Endothelial cell (in vitro differentiated cells): Measurements from ENCODE around the gene LUZP2. TPM values are rescaled to one million over a fixed set of nuclear protein-coding genes. Genes with fewer than 3 reads are reported as not detected.

Source experiments
- DNase-seq: peaks from one replicate; pipeline ENCODE4 v3.0.0; 2021; ENCODE audit warnings: low spot score
- H3K27ac Mint-ChIP-seq: one replicate; pipeline ENCODE4 v1.8.0; 2021; ENCODE audit warnings: mixed read lengths, inconsistent platforms; ENCODE audit not compliant: unreplicated experiment
- H3K27me3 Mint-ChIP-seq: one replicate; pipeline ENCODE4 v1.8.0; 2021; ENCODE audit warnings: mild to moderate bottlenecking, moderate library complexity, mixed read lengths, inconsistent platforms; ENCODE audit not compliant: unreplicated experiment
- H3K36me3 Mint-ChIP-seq: one replicate; pipeline ENCODE4 v1.8.0; 2021; ENCODE audit warnings: mild to moderate bottlenecking, low read depth, mixed read lengths, inconsistent platforms; ENCODE audit not compliant: unreplicated experiment
- H3K4me1 Mint-ChIP-seq: one replicate; pipeline ENCODE4 v1.8.0; 2021; ENCODE audit warnings: mild to moderate bottlenecking, mixed read lengths, inconsistent platforms; ENCODE audit not compliant: unreplicated experiment
- H3K4me3 Mint-ChIP-seq: one replicate; pipeline ENCODE4 v1.8.0; 2021; ENCODE audit warnings: mild to moderate bottlenecking, mixed read lengths, inconsistent platforms; ENCODE audit not compliant: unreplicated experiment
- H3K9me3 Mint-ChIP-seq: one replicate; pipeline ENCODE4 v1.8.0; 2021; ENCODE audit warnings: mixed read lengths, inconsistent platforms; ENCODE audit not compliant: unreplicated experiment
- CTCF ChIP-seq: fragments of 200-600 bp; sonication (generic); IDR thresholded peaks from one replicate; pipeline ENCODE4 v1.5.0; 2021; ENCODE audit warnings: antibody characterized with exemption; ENCODE audit not compliant: unreplicated experiment
- total RNA-seq: library from RNA; stranded (reverse); fragmentation: NEBNext Ultra II Directional; extraction: Animal tissue kit (Norgen Biotek cat#: 25700); gene quantifications from one replicate; pipeline ENCODE4 v1.2.1, GENCODE V29; 2021; ENCODE audit not compliant: unreplicated experiment

Gene LUZP2
- total RNA-seq, 1 donor from 2014 or later: 0.10 TPM

- no peak for TF ChIP-seq CTCF
- Mint-ChIP-seq H3K9me3 (no peaks in the 10 kb centered on the region), H3K4me3 (no peak overlapping the region), H3K27me3 (no peaks in the 10 kb centered on the region), H3K27ac (no peak overlapping the region), H3K4me1 (peaks cover 3% of the 10 kb centered on the region), H3K36me3 (no peaks in the 10 kb centered on the region)
- no peak for DNase-seq
Observed at GRCh38 chr11:24687531-24688147, 190.8 kb downstream of the LUZP2 start.

GRCh38 chr11:24688981-24689380 is 192.1 kb downstream of the LUZP2 start:
- no peaks in the 10 kb centered on the region for H3K9me3 Mint-ChIP-seq
- no peak for DNase-seq
- H3K4me3 Mint-ChIP-seq: no peak overlapping the region
- H3K4me1 Mint-ChIP-seq: peaks cover 3% of the 10 kb centered on the region
- TF ChIP-seq CTCF: no peak
- H3K27ac Mint-ChIP-seq: no peak overlapping the region
- H3K36me3 Mint-ChIP-seq: no peaks in the 10 kb centered on the region
- H3K27me3 Mint-ChIP-seq: no peaks in the 10 kb centered on the region

- no peak for TF ChIP-seq CTCF
- H3K27me3 Mint-ChIP-seq: no peaks in the 10 kb centered on the region
- H3K36me3 Mint-ChIP-seq: no peaks in the 10 kb centered on the region
- no peak overlapping the region for H3K27ac Mint-ChIP-seq
- no peaks in the 10 kb centered on the region for H3K9me3 Mint-ChIP-seq
- no peak overlapping the region for H3K4me3 Mint-ChIP-seq
- no peak for DNase-seq
- no peaks in the 10 kb centered on the region for H3K4me1 Mint-ChIP-seq
Observed at GRCh38 chr11:24697522-24698111, 200.8 kb downstream of the LUZP2 start.

GRCh38 chr11:24704716-24705115 is 207.9 kb downstream of the LUZP2 start:
- DNase-seq: no peak
- no peak overlapping the region for H3K27ac Mint-ChIP-seq
- TF ChIP-seq CTCF: no peak
- H3K27me3 Mint-ChIP-seq: no peaks in the 10 kb centered on the region
- H3K4me3 Mint-ChIP-seq: no peak overlapping the region
- H3K36me3 Mint-ChIP-seq: no peaks in the 10 kb centered on the region
- no peaks in the 10 kb centered on the region for H3K9me3 Mint-ChIP-seq
- no peaks in the 10 kb centered on the region for H3K4me1 Mint-ChIP-seq

- Mint-ChIP-seq H3K4me1 (no peaks in the 10 kb centered on the region), H3K27me3 (no peaks in the 10 kb centered on the region), H3K4me3 (no peak overlapping the region), H3K27ac (no peak overlapping the region), H3K36me3 (no peaks in the 10 kb centered on the region), H3K9me3 (no peaks in the 10 kb centered on the region)
- DNase-seq: no peak
- TF ChIP-seq CTCF: no peak
Observed at GRCh38 chr11:24705474-24705873, 208.6 kb downstream of the LUZP2 start.
